DOHH2 (cell line): ENCODE data around the gene NHERF2.

Experiments
- H3F3A ChIP-seq: fragments of 200-600 bp; sonication (generic), shearing (Covaris generic); 2 replicates; pipeline ENCODE4 v1.6.0; 2016; ENCODE audit warnings: antibody characterized with exemption, mild to moderate bottlenecking; ENCODE audit not compliant: control insufficient read depth, insufficient read depth
- H3K27ac ChIP-seq: fragments of 200-600 bp; sonication (generic); 2 replicates; pipeline ENCODE4 v1.5.1; 2014; ENCODE audit warnings: low read depth, mild to moderate bottlenecking, low read length, moderate library complexity
- H3K27me3 ChIP-seq: fragments of 200-600 bp; sonication (generic); 2 replicates; pipeline ENCODE4 v1.6.1; 2014; ENCODE audit warnings: mild to moderate bottlenecking, low read length, mixed read lengths; ENCODE audit not compliant: control insufficient read depth
- H3K36me3 ChIP-seq: fragments of 200-600 bp; sonication (generic); 2 replicates; pipeline ENCODE4 v1.6.1; 2014; ENCODE audit warnings: mild to moderate bottlenecking, low read length, moderate library complexity, mixed read lengths; ENCODE audit not compliant: control insufficient read depth
- H3K4me1 ChIP-seq: fragments of 200-600 bp; sonication (generic); 2 replicates; pipeline ENCODE4 v1.6.1; 2014; ENCODE audit warnings: mild to moderate bottlenecking, low read length, mixed read lengths; ENCODE audit not compliant: control insufficient read depth
- H3K4me2 ChIP-seq: fragments of 200-600 bp; sonication (generic); 2 replicates; pipeline ENCODE4 v1.6.0; 2014; ENCODE audit warnings: mild to moderate bottlenecking, low read length, moderate library complexity
- H3K4me3 ChIP-seq: fragments of 200-600 bp; sonication (generic); 2 replicates; pipeline ENCODE4 v1.5.1; 2014; ENCODE audit warnings: mild to moderate bottlenecking, low read length, mixed read lengths
- H3K79me2 ChIP-seq: fragments of 200-600 bp; sonication (generic); 2 replicates; pipeline ENCODE4 v1.6.1; 2014; ENCODE audit warnings: mild to moderate bottlenecking, low read length, mixed read lengths; ENCODE audit not compliant: control insufficient read depth
- H3K9me2 ChIP-seq: fragments of 200-600 bp; sonication (generic); replicated peaks from 2 replicates; pipeline ENCODE4 v1.6.1; 2014; ENCODE audit warnings: mild to moderate bottlenecking, low read length, mixed read lengths; ENCODE audit not compliant: control insufficient read depth
- H3K9me3 ChIP-seq: fragments of 200-600 bp; sonication (generic); 2 replicates; pipeline ENCODE4 v1.6.1; 2014; ENCODE audit warnings: antibody characterized with exemption, low read length, mixed read lengths; ENCODE audit not compliant: control insufficient read depth, insufficient read depth
- H4K20me1 ChIP-seq: fragments of 200-600 bp; sonication (generic); 2 replicates; pipeline ENCODE4 v1.6.0; 2014; ENCODE audit warnings: low read depth, mild to moderate bottlenecking, antibody characterized with exemption, low read length, moderate library complexity; ENCODE audit not compliant: control insufficient read depth, insufficient read depth
- CTCF ChIP-seq: fragments of 200-600 bp; sonication (generic); IDR thresholded peaks from one replicate; pipeline ENCODE4 v1.5.1; 2014; ENCODE audit warnings: antibody characterized with exemption, mild to moderate bottlenecking, low read depth, low read length; ENCODE audit not compliant: poor library complexity, severe bottlenecking
- EZH2phosphoT487 ChIP-seq: fragments of 200-600 bp; sonication (generic); IDR thresholded peaks from 2 replicates; pipeline ENCODE4 v1.6.1; 2017; ENCODE audit warnings: borderline replicate concordance, mild to moderate bottlenecking, antibody characterized with exemption, low read length, moderate library complexity, mixed read lengths

NHERF2 gene

GRCh38 chr16:2057438-2057837 is 30.7 kb downstream of the NHERF2 start:
- H3K79me2 ChIP-seq: no peaks in the 10 kb centered on the region
- H4K20me1 ChIP-seq: no peaks in the 10 kb centered on the region
- H3F3A ChIP-seq: no peaks in the 10 kb centered on the region
- no peak overlapping the region for H3K4me2 ChIP-seq
- TF ChIP-seq CTCF: no peak
- no peak for TF ChIP-seq EZH2phosphoT487
- H3K27me3 ChIP-seq: no peaks in the 10 kb centered on the region
- H3K4me1 ChIP-seq: no peaks in the 10 kb centered on the region
- H3K27ac ChIP-seq: no peak overlapping the region
- H3K9me2 ChIP-seq: no peaks in the 10 kb centered on the region
- H3K4me3 ChIP-seq: no peak overlapping the region
- no peaks in the 10 kb centered on the region for H3K9me3 ChIP-seq
- H3K36me3 ChIP-seq: peaks cover 6% of the 10 kb centered on the region; the same call in 1 of the 2 replicates

- H3K27me3 ChIP-seq: no peaks in the 10 kb centered on the region
- no peaks in the 10 kb centered on the region for H3K9me3 ChIP-seq
- no peaks in the 10 kb centered on the region for H3K4me1 ChIP-seq
- no peak for TF ChIP-seq EZH2phosphoT487
- TF ChIP-seq CTCF: no peak
- H3K4me3 ChIP-seq: no peak overlapping the region
- no peaks in the 10 kb centered on the region for H3F3A ChIP-seq
- no peaks in the 10 kb centered on the region for H3K79me2 ChIP-seq
- no peaks in the 10 kb centered on the region for H3K9me2 ChIP-seq
- H3K4me2 ChIP-seq: no peak overlapping the region
- no peak overlapping the region for H3K27ac ChIP-seq
- peaks cover 6% of the 10 kb centered on the region; the same call in 1 of the 2 replicates for H3K36me3 ChIP-seq
- no peaks in the 10 kb centered on the region for H4K20me1 ChIP-seq
Measured at GRCh38 chr16:2058420-2058819, 31.7 kb downstream of the NHERF2 start.

GRCh38 chr16:2058872-2059271 is 32.2 kb downstream of the NHERF2 start:
- no peaks in the 10 kb centered on the region for H3K9me3 ChIP-seq
- no peak overlapping the region for H3K4me2 ChIP-seq
- no peaks in the 10 kb centered on the region for H3K27me3 ChIP-seq
- H3K4me3 ChIP-seq: no peak overlapping the region
- no peaks in the 10 kb centered on the region for H3K79me2 ChIP-seq
- H4K20me1 ChIP-seq: no peaks in the 10 kb centered on the region
- TF ChIP-seq CTCF (no peak), EZH2phosphoT487 (no peak)
- H3K4me1 ChIP-seq: no peaks in the 10 kb centered on the region
- H3F3A ChIP-seq: no peaks in the 10 kb centered on the region
- no peaks in the 10 kb centered on the region for H3K9me2 ChIP-seq
- H3K27ac ChIP-seq: no peak overlapping the region
- H3K36me3 ChIP-seq: peaks cover 9% of the 10 kb centered on the region; the same call in 1 of the 2 replicates

GRCh38 chr16:2060346-2060745 is 33.6 kb downstream of the NHERF2 start:
- TF ChIP-seq CTCF (no peak), EZH2phosphoT487 (no peak)
- Histone ChIP-seq H3K4me1 (no peaks in the 10 kb centered on the region), H4K20me1 (no peaks in the 10 kb centered on the region), H3F3A (no peaks in the 10 kb centered on the region), H3K27ac (no peak overlapping the region), H3K4me3 (no peak overlapping the region), H3K36me3 (peaks cover 10% of the 10 kb centered on the region; the same call in 1 of the 2 replicates), H3K9me3 (no peaks in the 10 kb centered on the region), H3K79me2 (no peaks in the 10 kb centered on the region), H3K27me3 (no peaks in the 10 kb centered on the region), H3K4me2 (no peak overlapping the region), H3K9me2 (no peaks in the 10 kb centered on the region)
